Glutamatergic neuron (in vitro differentiated cells): ENCODE results near the gene TAF7L. TPM values are rescaled to one million over a fixed set of nuclear protein-coding genes. Genes with fewer than 3 reads are reported as not detected.

ENCODE experiments used
- DNase-seq: peaks from one replicate; pipeline ENCODE4 v3.0.0; 2022
- H3K27ac Mint-ChIP-seq: one replicate; pipeline ENCODE4 v1.8.0; 2020; ENCODE audit warnings: mild to moderate bottlenecking, mixed read lengths, inconsistent platforms; ENCODE audit not compliant: unreplicated experiment
- H3K27me3 Mint-ChIP-seq: one replicate; pipeline ENCODE4 v1.8.0; 2020; ENCODE audit warnings: mild to moderate bottlenecking, moderate library complexity, mixed read lengths, inconsistent platforms; ENCODE audit not compliant: unreplicated experiment
- H3K36me3 Mint-ChIP-seq: one replicate; pipeline ENCODE4 v1.8.0; 2020; ENCODE audit warnings: mild to moderate bottlenecking, mixed read lengths, inconsistent platforms; ENCODE audit not compliant: unreplicated experiment
- H3K4me1 Mint-ChIP-seq: one replicate; pipeline ENCODE4 v1.8.0; 2020; ENCODE audit warnings: mild to moderate bottlenecking, low read depth, mixed read lengths, inconsistent platforms; ENCODE audit not compliant: unreplicated experiment
- H3K4me3 Mint-ChIP-seq: one replicate; pipeline ENCODE4 v1.8.0; 2020; ENCODE audit warnings: mild to moderate bottlenecking, mixed read lengths, inconsistent platforms; ENCODE audit not compliant: unreplicated experiment
- H3K9me3 Mint-ChIP-seq: one replicate; pipeline ENCODE4 v1.8.0; 2020; ENCODE audit warnings: mild to moderate bottlenecking, moderate library complexity, mixed read lengths, inconsistent platforms; ENCODE audit not compliant: unreplicated experiment
- total RNA-seq: library from RNA; stranded (reverse); fragmentation: NEBNext Ultra II Directional; extraction: Animal tissue kit (Norgen Biotek cat#: 25700); gene quantifications from one replicate; pipeline ENCODE4 v1.2.1, GENCODE V29; 2021; ENCODE audit not compliant: unreplicated experiment
- TF ChIP-seq, protein P1 (sequence below): fragments of 200-600 bp; sonication (generic); IDR thresholded peaks from one replicate; pipeline ENCODE4 v1.5.0; 2021; ENCODE audit not compliant: partially characterized antibody, unreplicated experiment

Gene TAF7L
- total RNA-seq, 1 donor from 2014 or later, result 0.25 TPM

DNA sequence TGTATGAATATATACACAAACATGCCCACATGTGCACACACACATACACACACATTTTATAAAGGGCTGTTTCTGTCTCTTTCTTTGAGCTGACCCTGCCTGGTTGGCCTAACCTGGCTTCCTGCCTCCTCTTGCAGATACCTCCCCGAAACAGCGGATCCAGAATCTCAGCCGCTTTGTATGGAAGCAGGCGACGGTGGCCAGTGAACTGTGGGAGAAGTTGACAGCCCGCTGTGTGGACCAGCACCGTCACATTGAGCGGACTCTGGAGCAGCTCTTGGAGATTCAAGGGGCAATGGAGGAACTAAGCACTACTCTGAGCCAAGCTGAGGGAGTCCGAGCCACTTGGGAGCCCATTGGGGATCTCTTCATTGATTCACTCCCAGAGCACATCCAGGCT lies 49.6 kb downstream of the TAF7L start:
- Mint-ChIP-seq H3K27me3 (peaks cover 2% of the 10 kb centered on the region), H3K4me1 (no peaks in the 10 kb centered on the region), H3K9me3 (no peaks in the 10 kb centered on the region), H3K36me3 (no peaks in the 10 kb centered on the region), H3K4me3 (no peak overlapping the region), H3K27ac (no peak overlapping the region)
- TF ChIP-seq, protein P1, sequence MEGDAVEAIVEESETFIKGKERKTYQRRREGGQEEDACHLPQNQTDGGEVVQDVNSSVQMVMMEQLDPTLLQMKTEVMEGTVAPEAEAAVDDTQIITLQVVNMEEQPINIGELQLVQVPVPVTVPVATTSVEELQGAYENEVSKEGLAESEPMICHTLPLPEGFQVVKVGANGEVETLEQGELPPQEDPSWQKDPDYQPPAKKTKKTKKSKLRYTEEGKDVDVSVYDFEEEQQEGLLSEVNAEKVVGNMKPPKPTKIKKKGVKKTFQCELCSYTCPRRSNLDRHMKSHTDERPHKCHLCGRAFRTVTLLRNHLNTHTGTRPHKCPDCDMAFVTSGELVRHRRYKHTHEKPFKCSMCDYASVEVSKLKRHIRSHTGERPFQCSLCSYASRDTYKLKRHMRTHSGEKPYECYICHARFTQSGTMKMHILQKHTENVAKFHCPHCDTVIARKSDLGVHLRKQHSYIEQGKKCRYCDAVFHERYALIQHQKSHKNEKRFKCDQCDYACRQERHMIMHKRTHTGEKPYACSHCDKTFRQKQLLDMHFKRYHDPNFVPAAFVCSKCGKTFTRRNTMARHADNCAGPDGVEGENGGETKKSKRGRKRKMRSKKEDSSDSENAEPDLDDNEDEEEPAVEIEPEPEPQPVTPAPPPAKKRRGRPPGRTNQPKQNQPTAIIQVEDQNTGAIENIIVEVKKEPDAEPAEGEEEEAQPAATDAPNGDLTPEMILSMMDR, result no peak
- DNase-seq, result no peak

DNA sequence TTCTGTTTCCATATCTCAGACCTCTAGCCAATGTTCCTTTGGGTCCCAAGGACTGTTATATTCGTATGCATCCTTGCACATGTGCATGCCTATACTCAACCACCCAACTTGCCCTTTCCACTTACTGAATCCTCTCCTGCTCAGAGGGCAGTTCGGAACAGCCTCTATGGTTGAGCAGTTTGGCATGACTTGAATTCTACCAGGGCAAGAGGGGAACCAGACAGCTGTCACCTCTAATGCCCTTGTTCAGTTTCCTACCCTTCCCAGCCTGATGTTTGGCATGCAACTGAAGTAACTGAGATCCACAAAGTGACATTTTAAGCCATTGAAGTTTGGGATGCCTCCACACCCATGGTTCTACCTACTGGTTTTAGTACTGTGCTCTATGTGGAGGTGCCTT lies 54.1 kb downstream of the TAF7L start:
- no peak overlapping the region for H3K27ac Mint-ChIP-seq
- peaks cover 2% of the 10 kb centered on the region for H3K9me3 Mint-ChIP-seq
- no peaks in the 10 kb centered on the region for H3K27me3 Mint-ChIP-seq
- no peak for DNase-seq
- no peaks in the 10 kb centered on the region for H3K4me1 Mint-ChIP-seq
- H3K36me3 Mint-ChIP-seq, result no peaks in the 10 kb centered on the region
- no peak overlapping the region for H3K4me3 Mint-ChIP-seq
- TF ChIP-seq, protein P1, result no peak

DNA sequence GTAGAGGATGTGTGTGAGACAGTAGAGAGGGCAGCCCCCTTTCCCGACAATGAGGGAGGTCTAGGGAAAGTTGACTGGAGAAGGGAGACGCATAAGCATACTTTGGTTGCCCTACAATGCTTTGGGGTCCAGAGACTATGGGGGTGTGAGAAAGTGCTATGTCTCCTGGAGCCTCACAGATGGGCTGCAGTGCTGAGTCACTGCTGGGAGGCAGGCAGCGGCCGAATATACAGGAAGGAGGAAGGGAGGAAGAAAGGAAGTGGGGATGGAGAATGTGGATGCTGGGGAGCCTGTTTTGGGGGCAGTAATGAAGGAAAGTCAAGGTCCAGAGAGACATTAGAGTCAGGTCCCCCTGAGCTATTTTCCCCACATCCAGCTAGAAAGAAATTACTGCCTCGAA lies 58.8 kb downstream of the TAF7L start:
- Mint-ChIP-seq H3K36me3 (no peaks in the 10 kb centered on the region), H3K4me1 (no peaks in the 10 kb centered on the region), H3K27me3 (no peaks in the 10 kb centered on the region), H3K4me3 (no peak overlapping the region), H3K9me3 (peaks cover 2% of the 10 kb centered on the region), H3K27ac (no peak overlapping the region)
- no peak for DNase-seq
- TF ChIP-seq, protein P1, result no peak

DNA sequence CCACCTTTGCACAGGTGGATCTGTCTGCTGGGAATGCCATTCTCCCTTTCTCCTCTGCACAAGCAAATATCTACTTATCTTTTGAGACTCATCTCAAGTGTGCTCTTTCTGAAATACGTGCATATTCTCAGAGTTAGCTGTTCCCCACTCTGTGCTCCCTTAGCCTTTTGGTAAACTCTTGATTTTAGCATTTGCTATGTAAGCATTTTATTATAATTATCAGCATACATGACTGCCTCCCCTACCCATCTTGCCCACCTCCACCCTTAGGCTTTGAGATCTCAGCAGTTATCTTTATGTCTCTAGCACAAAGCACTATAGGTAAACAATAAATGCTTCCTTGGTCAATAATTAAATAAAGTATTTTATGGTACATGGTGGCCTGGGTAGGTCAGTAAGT lies 60.1 kb downstream of the TAF7L start:
- TF ChIP-seq, protein P1, result no peak
- Mint-ChIP-seq H3K4me1 (no peaks in the 10 kb centered on the region), H3K9me3 (peaks cover 2% of the 10 kb centered on the region), H3K27ac (no peak overlapping the region), H3K36me3 (no peaks in the 10 kb centered on the region), H3K27me3 (no peaks in the 10 kb centered on the region), H3K4me3 (no peak overlapping the region)
- DNase-seq, result no peak

DNA sequence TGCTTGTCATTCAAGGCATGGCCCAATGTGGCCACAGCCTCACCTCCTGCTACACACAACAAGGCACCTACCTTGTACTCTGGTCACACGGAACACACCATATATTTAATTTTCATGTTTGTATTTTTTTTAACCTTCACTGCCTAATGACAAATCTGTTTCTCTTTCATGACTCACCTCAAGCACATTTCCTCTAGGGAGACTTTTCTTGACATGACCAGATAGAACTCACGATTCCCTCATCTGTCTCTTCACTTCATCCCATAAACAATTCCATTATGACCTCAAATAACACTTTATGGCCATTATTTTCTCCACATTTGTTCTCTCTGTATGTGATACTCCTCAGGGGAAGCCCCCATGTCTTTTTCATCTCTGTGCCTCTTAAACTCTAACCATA lies 60.5 kb downstream of the TAF7L start:
- H3K36me3 Mint-ChIP-seq, result no peaks in the 10 kb centered on the region
- peaks cover 2% of the 10 kb centered on the region for H3K9me3 Mint-ChIP-seq
- DNase-seq, result no peak
- TF ChIP-seq, protein P1, result no peak
- no peak overlapping the region for H3K27ac Mint-ChIP-seq
- no peaks in the 10 kb centered on the region for H3K4me1 Mint-ChIP-seq
- no peak overlapping the region for H3K4me3 Mint-ChIP-seq
- no peaks in the 10 kb centered on the region for H3K27me3 Mint-ChIP-seq
